ENCODE measurements around the gene SUMO3. TPM values are rescaled to one million over a fixed set of nuclear protein-coding genes. Genes with fewer than 3 reads are reported as not detected.

SUMO3 gene
- total RNA-seq, 1 experiment from 2014 or later: 70.3 TPM

- peaks cover 4% of the 10 kb centered on the region for H3K4me1 ChIP-seq (ENCODE audit: low read length)
- no peaks in the 10 kb centered on the region for H3K9me3 ChIP-seq (ENCODE audit: low read length)
- peaks cover 20% of the 10 kb centered on the region; the same call in 1 of the 2 replicates for H4K20me1 ChIP-seq (ENCODE audit: insufficient read depth, low read depth, low read length)
- H3K9ac ChIP-seq (ENCODE audit: low read length): no peak overlapping the region
- no peak for DNase-seq
- no peaks in the 10 kb centered on the region for H3K79me2 ChIP-seq (ENCODE audit: low read length)
- H3K4me3 ChIP-seq (ENCODE audit: low read length): no peak overlapping the region
- H2AFZ ChIP-seq (ENCODE audit: low read length): no peak overlapping the region
- no peaks in the 10 kb centered on the region for H3K9me2 ChIP-seq (replicated peaks; ENCODE audit: insufficient read depth, low read length)
- no peaks in the 10 kb centered on the region for H3K27me3 ChIP-seq (ENCODE audit: low read length)
- H3K4me2 ChIP-seq (ENCODE audit: low read depth, low read length, poor library complexity, severe bottlenecking): no peak overlapping the region
- H3K36me3 ChIP-seq (ENCODE audit: insufficient read depth, low read length): peaks cover 6% of the 10 kb centered on the region
- H3K27ac ChIP-seq (ENCODE audit: low read length): no peak overlapping the region
Measured at GRCh38 chr21:44766818-44767354, 51.0 kb downstream of the SUMO3 start.

GRCh38 chr21:44766014-44766817, 51.6 kb downstream of the SUMO3 start:
- Histone ChIP-seq H3K4me1 (ENCODE audit: low read length) (peaks cover 4% of the 10 kb centered on the region), H3K79me2 (ENCODE audit: low read length) (no peaks in the 10 kb centered on the region), H3K9me2 (replicated peaks; ENCODE audit: insufficient read depth, low read length) (no peaks in the 10 kb centered on the region), H3K36me3 (ENCODE audit: insufficient read depth, low read length) (peaks cover 6% of the 10 kb centered on the region), H3K9me3 (ENCODE audit: low read length) (no peaks in the 10 kb centered on the region), H3K9ac (ENCODE audit: low read length) (no peak overlapping the region), H3K27me3 (ENCODE audit: low read length) (no peaks in the 10 kb centered on the region), H3K27ac (ENCODE audit: low read length) (no peak overlapping the region), H3K4me3 (ENCODE audit: low read length) (no peak overlapping the region), H4K20me1 (ENCODE audit: insufficient read depth, low read depth, low read length) (peaks cover 20% of the 10 kb centered on the region; the same call in 1 of the 2 replicates), H3K4me2 (ENCODE audit: low read depth, low read length, poor library complexity, severe bottlenecking) (no peak overlapping the region), H2AFZ (ENCODE audit: low read length) (no peak overlapping the region)
- DNase-seq: no peak

- no peaks in the 10 kb centered on the region for H3K79me2 ChIP-seq (ENCODE audit: low read length)
- H3K9me3 ChIP-seq (ENCODE audit: low read length): no peaks in the 10 kb centered on the region
- H3K27me3 ChIP-seq (ENCODE audit: low read length): no peaks in the 10 kb centered on the region
- H3K9me2 ChIP-seq (replicated peaks; ENCODE audit: insufficient read depth, low read length): no peaks in the 10 kb centered on the region
- no peak overlapping the region for H3K27ac ChIP-seq (ENCODE audit: low read length)
- peaks cover 4% of the 10 kb centered on the region for H3K4me1 ChIP-seq (ENCODE audit: low read length)
- peaks cover 18% of the 10 kb centered on the region; the same call in 1 of the 2 replicates for H4K20me1 ChIP-seq (ENCODE audit: insufficient read depth, low read depth, low read length)
- H3K4me2 ChIP-seq (ENCODE audit: low read depth, low read length, poor library complexity, severe bottlenecking): no peak overlapping the region
- H2AFZ ChIP-seq (ENCODE audit: low read length): no peak overlapping the region
- H3K36me3 ChIP-seq (ENCODE audit: insufficient read depth, low read length): peaks cover 4% of the 10 kb centered on the region; the same call in 1 of the 2 replicates
- no peak for DNase-seq
- H3K4me3 ChIP-seq (ENCODE audit: low read length): no peak overlapping the region
- no peak overlapping the region for H3K9ac ChIP-seq (ENCODE audit: low read length)
Measured at GRCh38 chr21:44765231-44766013, 52.4 kb downstream of the SUMO3 start.

GRCh38 chr21:44764319-44765230, 53.3 kb downstream of the SUMO3 start:
- H3K9me2 ChIP-seq (replicated peaks; ENCODE audit: insufficient read depth, low read length): no peaks in the 10 kb centered on the region
- no peak overlapping the region for H3K4me2 ChIP-seq (ENCODE audit: low read depth, low read length, poor library complexity, severe bottlenecking)
- H3K27me3 ChIP-seq (ENCODE audit: low read length): no peaks in the 10 kb centered on the region
- no peaks in the 10 kb centered on the region for H3K79me2 ChIP-seq (ENCODE audit: low read length)
- DNase-seq: no peak
- H4K20me1 ChIP-seq (ENCODE audit: insufficient read depth, low read depth, low read length): peaks cover 17% of the 10 kb centered on the region; the same call in 1 of the 2 replicates
- H3K36me3 ChIP-seq (ENCODE audit: insufficient read depth, low read length): no peaks in the 10 kb centered on the region
- no peak overlapping the region for H3K27ac ChIP-seq (ENCODE audit: low read length)
- H3K9me3 ChIP-seq (ENCODE audit: low read length): no peaks in the 10 kb centered on the region
- no peak overlapping the region for H3K9ac ChIP-seq (ENCODE audit: low read length)
- H2AFZ ChIP-seq (ENCODE audit: low read length): no peak overlapping the region
- H3K4me3 ChIP-seq (ENCODE audit: low read length): no peak overlapping the region
- H3K4me1 ChIP-seq (ENCODE audit: low read length): peaks cover 4% of the 10 kb centered on the region

- Histone ChIP-seq H3K79me2 (ENCODE audit: low read length) (no peaks in the 10 kb centered on the region), H3K4me2 (ENCODE audit: low read depth, low read length, poor library complexity, severe bottlenecking) (no peak overlapping the region), H3K4me3 (ENCODE audit: low read length) (no peak overlapping the region), H3K36me3 (ENCODE audit: insufficient read depth, low read length) (no peaks in the 10 kb centered on the region), H3K9me3 (ENCODE audit: low read length) (no peaks in the 10 kb centered on the region), H3K27ac (ENCODE audit: low read length) (no peak overlapping the region), H3K9ac (ENCODE audit: low read length) (no peak overlapping the region), H3K4me1 (ENCODE audit: low read length) (peaks cover 4% of the 10 kb centered on the region), H4K20me1 (ENCODE audit: insufficient read depth, low read depth, low read length) (peaks cover 17% of the 10 kb centered on the region; the same call in 1 of the 2 replicates), H3K9me2 (replicated peaks; ENCODE audit: insufficient read depth, low read length) (no peaks in the 10 kb centered on the region), H2AFZ (ENCODE audit: low read length) (no peak overlapping the region), H3K27me3 (ENCODE audit: low read length) (no peaks in the 10 kb centered on the region)
- no peak for DNase-seq
Measured at GRCh38 chr21:44763451-44764318, 54.2 kb downstream of the SUMO3 start.

GRCh38 chr21:44763050-44763378, 54.8 kb downstream of the SUMO3 start:
- H3K36me3 ChIP-seq (ENCODE audit: insufficient read depth, low read length): no peaks in the 10 kb centered on the region
- DNase-seq: no peak
- no peaks in the 10 kb centered on the region for H3K27me3 ChIP-seq (ENCODE audit: low read length)
- H3K9me3 ChIP-seq (ENCODE audit: low read length): no peaks in the 10 kb centered on the region
- no peaks in the 10 kb centered on the region for H3K79me2 ChIP-seq (ENCODE audit: low read length)
- H2AFZ ChIP-seq (ENCODE audit: low read length): no peak overlapping the region
- H3K4me2 ChIP-seq (ENCODE audit: low read depth, low read length, poor library complexity, severe bottlenecking): no peak overlapping the region
- peaks cover 11% of the 10 kb centered on the region; the same call in 1 of the 2 replicates for H4K20me1 ChIP-seq (ENCODE audit: insufficient read depth, low read depth, low read length)
- no peak overlapping the region for H3K4me3 ChIP-seq (ENCODE audit: low read length)
- H3K9ac ChIP-seq (ENCODE audit: low read length): no peak overlapping the region
- peaks cover 4% of the 10 kb centered on the region for H3K4me1 ChIP-seq (ENCODE audit: low read length)
- H3K27ac ChIP-seq (ENCODE audit: low read length): no peak overlapping the region
- H3K9me2 ChIP-seq (replicated peaks; ENCODE audit: insufficient read depth, low read length): no peaks in the 10 kb centered on the region

Data from Karpas-422 (cell line).